Stimulated activated effector memory CD8-positive, alpha-beta T cell treated with anti-CD3 and anti-CD28 coated beads, Interleukin-12 subunit alpha, Interleukin-12 subunit beta, amount 100 ng/mL, for 72 hours (primary cell): ENCODE measurements around the gene P4HA3.

ENCODE experiments used
- ATAC-seq: fragments of 150-1000 bp; cut with Tn5 transposase; 2 replicates; pipeline ENCODE4 v1.10.0; 2021
- DNase-seq, 2 donors: peaks; one replicate each; pipeline ENCODE4 v3.0.0; 2021 to 2022; ENCODE audit warnings: low spot score in 2 of 2
- H3K27ac Mint-ChIP-seq: one replicate; pipeline ENCODE4 v1.8.0; 2022; ENCODE audit warnings: mild to moderate bottlenecking, mixed read lengths
- H3K36me3 Mint-ChIP-seq: one replicate; pipeline ENCODE4 v1.8.0; 2022; ENCODE audit warnings: mild to moderate bottlenecking, mixed read lengths
- H3K4me1 Mint-ChIP-seq: one replicate; pipeline ENCODE4 v1.8.0; 2022; ENCODE audit warnings: mixed read lengths
- H3K4me3 Mint-ChIP-seq: one replicate; pipeline ENCODE4 v1.8.0; 2022; ENCODE audit warnings: mild to moderate bottlenecking, mixed read lengths
- H3K9me3 Mint-ChIP-seq: one replicate; pipeline ENCODE4 v1.8.0; 2022; ENCODE audit warnings: mixed read lengths

P4HA3 gene

DNA sequence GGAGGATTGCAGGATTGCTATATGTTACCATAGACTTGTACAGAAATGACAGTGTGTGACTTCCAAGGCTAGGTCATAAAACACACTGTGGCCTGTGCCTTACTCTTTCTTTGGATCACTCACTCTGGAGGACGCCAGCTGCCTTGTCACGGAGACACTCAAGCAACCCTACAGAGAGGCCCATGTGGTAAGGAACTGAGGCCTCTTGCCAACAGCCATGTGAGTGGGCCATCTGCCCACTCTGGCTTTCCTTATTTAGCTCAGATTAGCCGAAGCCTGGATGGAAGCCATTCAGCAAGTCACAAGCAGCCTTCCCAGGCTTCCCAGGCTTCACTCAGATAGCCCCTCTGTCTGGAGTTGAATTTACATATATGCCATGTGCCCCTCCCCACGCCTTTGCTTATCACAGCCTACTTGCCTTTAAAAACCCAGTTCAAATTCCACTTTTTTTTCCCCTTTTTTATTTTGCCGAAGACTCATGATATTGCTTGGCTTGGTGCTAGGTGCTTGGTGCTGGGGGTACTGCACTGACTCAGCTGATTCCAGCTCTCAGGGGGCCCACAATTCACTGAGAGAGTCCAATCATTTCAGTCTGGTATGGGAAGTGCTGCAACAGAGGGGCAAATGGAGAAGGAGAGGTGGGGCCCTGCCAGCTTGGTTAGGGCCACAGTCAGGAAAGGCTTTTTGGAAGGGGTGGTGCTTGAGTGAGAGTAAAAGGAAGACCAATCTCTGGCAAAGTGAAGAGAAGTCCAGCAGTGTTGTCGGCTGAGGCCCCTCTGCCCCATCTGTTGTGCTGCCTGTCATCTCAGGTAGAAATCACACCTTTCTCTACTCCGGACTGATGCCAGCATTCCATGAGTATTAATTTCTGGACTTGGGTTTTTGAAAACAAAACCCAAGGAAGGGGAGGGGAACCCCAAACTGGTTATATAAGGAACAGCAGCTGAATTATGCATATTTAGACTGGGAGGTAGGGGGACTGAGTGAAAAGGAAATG, 14.5 kb upstream of the P4HA3 start:
- Mint-ChIP-seq H3K27ac (no peak overlapping the region), H3K4me3 (no peak overlapping the region)
- no peak for ATAC-seq

DNA sequence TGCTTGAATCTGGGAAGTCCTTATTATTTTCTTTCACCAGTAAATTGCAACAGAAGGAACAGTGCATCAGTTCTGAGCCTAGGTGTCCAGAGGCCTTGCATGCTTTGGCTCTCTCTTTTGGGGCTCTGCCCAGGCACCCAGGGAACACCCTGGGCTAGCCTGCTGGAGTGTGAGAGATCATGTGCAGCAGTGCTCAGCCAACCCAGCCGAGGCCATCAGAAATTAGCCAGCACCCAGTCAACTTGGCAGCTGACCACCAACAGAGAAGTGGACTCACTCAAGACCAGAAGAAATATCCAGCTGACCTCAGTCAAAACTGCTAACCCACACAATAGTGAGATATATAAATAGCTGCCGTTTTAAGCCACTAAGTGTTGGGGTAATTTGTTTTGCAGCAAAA, 11.2 kb upstream of the P4HA3 start:
- Mint-ChIP-seq H3K36me3 (no peaks in the 10 kb centered on the region), H3K27ac (no peak overlapping the region), H3K9me3 (peaks cover 5% of the 10 kb centered on the region), H3K4me1 (no peaks in the 10 kb centered on the region), H3K4me3 (no peak overlapping the region)
- ATAC-seq (no peak), DNase-seq (no peak)

More for the DNA sequence above, 14.5 kb upstream of the P4HA3 start:
- Mint-ChIP-seq H3K9me3 (no peaks in the 10 kb centered on the region), H3K4me1 (no peaks in the 10 kb centered on the region), H3K36me3 (no peaks in the 10 kb centered on the region)
- peak in 1 of 2 donors; percentile 23 for DNase-seq

DNA sequence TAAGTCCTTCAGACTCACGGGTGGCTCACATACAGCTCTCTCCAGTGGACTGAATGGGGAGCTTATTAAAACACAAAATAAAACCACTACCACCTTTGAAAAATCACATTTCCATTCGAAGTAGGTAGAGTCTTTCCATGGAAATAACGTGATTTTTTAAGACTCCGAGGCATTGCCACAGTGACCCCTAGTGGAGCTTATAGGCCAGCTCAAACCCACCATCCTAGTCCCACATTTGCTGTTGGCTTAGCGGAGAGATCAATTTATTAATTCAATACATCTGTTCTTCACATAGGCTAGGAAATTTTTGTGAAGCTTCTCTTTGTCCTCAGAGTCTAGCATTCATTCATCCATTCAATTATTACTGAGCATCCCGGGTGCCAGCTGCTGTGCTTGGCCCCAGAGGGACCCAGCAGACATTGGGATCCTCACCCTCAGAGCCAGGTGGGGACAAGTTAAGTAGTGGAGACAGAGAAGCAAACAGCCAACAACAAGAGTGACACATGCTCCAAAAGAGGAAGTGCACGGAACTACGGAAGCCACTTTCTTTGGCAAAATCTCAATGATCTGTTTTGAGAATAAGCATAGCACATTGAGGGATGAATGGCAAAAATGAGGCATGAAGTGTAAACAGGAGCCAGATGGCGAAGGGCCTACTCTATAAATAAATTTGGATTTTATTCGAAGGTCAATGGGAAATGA, 10.2 kb upstream of the P4HA3 start:
- H3K4me1 Mint-ChIP-seq, result no peaks in the 10 kb centered on the region
- ATAC-seq, result no peak
- no peak overlapping the region for H3K4me3 Mint-ChIP-seq
- DNase-seq, result no peak
- H3K27ac Mint-ChIP-seq, result no peak overlapping the region
- no peaks in the 10 kb centered on the region for H3K36me3 Mint-ChIP-seq
- H3K9me3 Mint-ChIP-seq, result peaks cover 11% of the 10 kb centered on the region

DNA sequence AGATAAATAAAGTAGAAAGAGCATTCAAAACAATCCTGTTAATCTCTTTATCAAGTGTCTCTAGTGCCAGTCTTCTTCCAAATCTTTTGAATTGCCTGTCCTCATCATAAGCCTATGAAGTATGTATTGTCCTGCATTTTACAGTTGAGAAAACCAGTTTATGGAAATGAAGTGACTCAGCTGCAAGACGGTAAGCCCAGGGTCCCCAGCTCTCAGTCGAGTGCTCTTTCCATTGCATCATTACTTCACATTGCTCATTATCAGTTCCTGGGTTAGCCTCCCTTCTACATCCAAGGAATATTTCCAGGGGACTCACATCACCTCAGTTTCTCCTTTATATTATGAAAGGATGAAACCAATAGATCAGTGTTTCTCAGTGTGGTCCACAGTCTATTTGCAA, 9.1 kb upstream of the P4HA3 start:
- Mint-ChIP-seq H3K4me3 (no peak overlapping the region), H3K9me3 (peaks cover 11% of the 10 kb centered on the region), H3K4me1 (no peaks in the 10 kb centered on the region), H3K36me3 (no peaks in the 10 kb centered on the region), H3K27ac (no peak overlapping the region)
- ATAC-seq, result no peak
- no peak for DNase-seq

DNA sequence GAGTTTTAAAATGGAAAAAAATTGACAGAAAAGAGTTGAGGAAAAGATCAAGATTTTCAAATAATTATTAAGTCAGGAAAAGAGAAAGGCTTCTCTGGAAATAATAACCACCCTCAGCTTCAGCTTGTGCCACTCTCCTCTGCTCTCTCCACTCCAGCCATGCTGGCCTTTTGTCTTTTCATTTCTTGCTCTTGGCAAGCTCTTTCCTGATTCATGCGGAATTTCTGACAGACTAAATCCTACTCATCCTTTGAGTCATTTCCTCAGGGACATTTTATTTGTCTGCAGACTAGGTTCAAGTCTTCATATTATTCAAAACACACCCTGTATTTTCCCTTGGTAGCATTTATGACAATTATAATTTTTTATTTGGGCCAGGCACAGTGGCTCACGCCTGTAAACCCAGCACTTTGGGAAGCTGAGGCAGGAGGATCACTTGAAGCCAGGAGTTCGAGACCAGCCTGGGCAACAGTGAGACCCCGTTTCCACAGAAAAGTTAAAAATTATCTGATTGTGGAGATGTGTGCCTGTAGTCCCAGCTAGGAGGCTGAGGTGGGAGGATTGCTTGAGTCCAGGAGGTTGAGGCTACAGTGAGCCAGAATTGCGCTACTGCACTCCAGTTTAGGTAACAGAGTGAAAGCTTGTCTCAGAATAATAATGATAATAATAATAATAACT, 7.8 kb upstream of the P4HA3 start:
- Mint-ChIP-seq H3K4me3 (no peak overlapping the region), H3K4me1 (no peaks in the 10 kb centered on the region), H3K9me3 (peaks cover 11% of the 10 kb centered on the region), H3K36me3 (no peaks in the 10 kb centered on the region), H3K27ac (no peak overlapping the region)
- ATAC-seq, result no peak
- no peak for DNase-seq

DNA sequence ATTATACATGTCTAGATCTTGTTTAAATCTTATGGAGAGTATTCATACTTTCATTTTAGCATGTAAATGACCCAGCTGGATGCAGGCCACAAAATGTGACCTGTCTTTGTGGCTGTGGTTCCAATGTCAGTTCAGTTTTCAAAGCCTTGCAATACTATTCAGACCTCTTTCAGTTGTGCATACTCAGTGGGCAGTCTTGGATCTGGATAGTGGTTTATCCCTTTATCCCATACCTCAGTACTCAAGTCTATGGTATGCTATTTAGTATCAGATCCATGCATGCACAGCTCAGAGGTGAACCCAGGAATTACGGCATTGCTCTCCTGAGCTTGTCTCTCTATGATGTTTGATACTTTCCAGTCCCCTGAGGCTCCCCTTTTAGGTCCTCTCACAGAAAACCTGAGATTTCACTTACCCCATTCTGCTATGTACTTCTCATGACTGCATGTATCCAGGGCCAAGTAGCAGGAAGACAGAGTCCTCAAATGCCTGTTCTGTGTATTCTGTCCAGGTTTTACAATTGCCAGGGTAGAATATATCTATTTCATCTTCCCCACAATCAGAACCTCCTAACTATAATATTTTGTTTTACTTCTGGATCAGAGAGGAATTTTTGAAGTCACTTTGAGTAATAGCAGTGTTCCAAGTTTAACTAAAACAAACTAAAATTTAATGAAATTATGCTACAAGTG, 6.9 kb upstream of the P4HA3 start:
- no peak for DNase-seq
- no peaks in the 10 kb centered on the region for H3K36me3 Mint-ChIP-seq

DNA sequence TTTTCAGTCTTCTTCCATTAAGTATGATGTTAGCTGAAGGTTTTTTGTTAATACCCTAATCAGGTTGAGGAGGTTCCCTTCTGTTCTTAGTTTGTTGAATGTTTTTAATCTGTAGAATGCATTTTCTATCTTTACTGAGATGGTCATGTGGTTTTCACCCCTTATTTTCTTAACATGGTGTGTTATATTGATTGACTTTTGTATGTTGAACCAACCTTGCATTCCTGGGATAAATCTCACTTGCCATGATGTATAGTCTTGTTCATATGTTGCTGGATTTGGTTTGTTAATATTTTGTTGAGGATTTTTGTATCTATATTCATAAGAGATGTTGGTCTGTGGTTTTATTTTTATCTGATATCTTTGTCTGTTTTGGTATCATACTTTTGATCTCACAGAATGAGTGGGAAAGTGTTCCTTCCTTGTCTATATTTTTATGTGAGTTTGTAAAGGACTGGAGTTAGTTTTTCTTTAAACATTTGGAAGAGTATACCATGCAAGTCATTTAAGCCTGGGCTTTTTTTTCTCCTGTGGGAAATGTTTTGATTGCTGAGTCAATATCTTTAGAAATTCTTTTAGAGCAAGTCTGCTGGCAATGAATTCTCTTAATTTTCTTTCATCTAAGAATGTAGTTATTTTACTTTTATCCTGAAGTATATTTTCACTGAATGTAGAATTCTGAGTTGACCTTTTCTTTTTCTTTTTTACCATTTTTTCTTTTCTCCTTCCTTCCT, 5.5 kb upstream of the P4HA3 start:
- ATAC-seq (no peak), DNase-seq (no peak)
- Mint-ChIP-seq H3K9me3 (peaks cover 14% of the 10 kb centered on the region), H3K36me3 (no peaks in the 10 kb centered on the region), H3K4me3 (no peak overlapping the region), H3K4me1 (peaks cover under 1% of the 10 kb centered on the region), H3K27ac (no peak overlapping the region)

More for the DNA sequence above, 6.9 kb upstream of the P4HA3 start:
- Mint-ChIP-seq H3K4me3 (no peak overlapping the region), H3K27ac (no peak overlapping the region), H3K4me1 (no peaks in the 10 kb centered on the region), H3K9me3 (peaks cover 14% of the 10 kb centered on the region)
- no peak for ATAC-seq

DNA sequence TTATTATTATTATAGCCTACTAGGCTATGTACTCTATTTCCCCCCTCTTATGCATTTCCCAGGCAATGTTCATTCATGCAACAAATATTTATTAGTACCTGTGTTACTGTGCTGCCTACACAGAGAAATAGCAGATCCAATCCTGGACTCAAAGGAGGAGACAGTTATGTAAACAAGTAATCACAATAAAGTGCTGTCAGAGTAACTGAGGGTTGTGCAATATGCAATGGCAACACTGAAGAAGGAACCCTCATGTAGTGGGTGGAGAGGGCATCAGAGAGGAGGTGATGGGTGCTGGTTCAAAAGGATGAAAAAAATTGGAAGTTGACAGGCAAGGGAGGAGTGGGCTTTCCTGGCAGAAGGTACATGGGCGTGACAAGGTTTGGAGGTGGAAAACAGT, 886 bp upstream of the P4HA3 start:
- H3K27ac Mint-ChIP-seq, result no peak overlapping the region
- H3K4me1 Mint-ChIP-seq, result peaks cover 6% of the 10 kb centered on the region
- H3K9me3 Mint-ChIP-seq, result peaks cover 7% of the 10 kb centered on the region
- no peak overlapping the region for H3K4me3 Mint-ChIP-seq
- ATAC-seq, result no peak
- no peaks in the 10 kb centered on the region for H3K36me3 Mint-ChIP-seq
- DNase-seq, result no peak

DNA sequence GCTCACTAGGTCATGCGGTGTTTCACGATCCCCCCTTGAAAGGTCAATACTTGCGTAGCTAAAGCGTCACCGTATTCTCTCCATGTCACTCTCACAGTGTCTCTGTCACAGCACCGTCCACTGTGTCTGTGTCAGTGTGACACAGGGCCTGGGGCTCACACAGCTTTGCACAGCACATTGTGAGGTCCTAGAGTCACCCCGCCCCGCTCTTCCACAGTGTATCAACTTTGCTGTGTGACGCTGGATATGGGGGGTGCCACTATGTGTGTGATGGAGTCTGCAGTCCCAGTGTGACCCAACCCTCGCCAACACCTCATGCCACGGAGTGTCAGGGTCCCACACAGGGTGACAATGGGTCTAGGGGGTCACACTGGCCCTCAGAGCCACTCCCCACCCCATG, 583 bp downstream of the P4HA3 start:
- Mint-ChIP-seq H3K4me3 (peak overlapping the region; percentile 57), H3K9me3 (peaks cover 3% of the 10 kb centered on the region)
- peak; percentile 19 for ATAC-seq

DNA sequence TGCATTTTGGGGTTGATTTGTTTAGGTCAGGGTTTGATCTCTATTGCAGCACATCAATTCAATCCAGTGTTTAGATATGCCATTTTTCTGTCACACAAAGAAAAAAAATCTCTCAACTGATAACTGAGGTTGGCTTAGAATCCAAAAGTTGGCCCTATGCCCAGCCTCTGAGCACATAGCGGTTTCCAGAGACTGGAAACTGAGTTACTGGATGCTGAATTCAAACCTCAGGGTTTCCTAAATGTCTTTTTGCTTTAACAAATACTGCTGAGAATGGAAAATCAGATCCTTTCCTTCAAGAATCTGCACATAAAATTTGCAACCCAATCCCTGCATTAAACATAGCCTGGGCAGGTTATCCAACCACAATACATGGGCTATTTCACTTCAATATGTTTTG, 4.0 kb downstream of the P4HA3 start:
- Mint-ChIP-seq H3K4me1 (peaks cover 6% of the 10 kb centered on the region), H3K27ac (no peak overlapping the region), H3K4me3 (no peak overlapping the region), H3K36me3 (no peaks in the 10 kb centered on the region), H3K9me3 (no peaks in the 10 kb centered on the region)
- no peak for ATAC-seq
- DNase-seq, result no peak

More for the DNA sequence above, 583 bp downstream of the P4HA3 start:
- no peak for DNase-seq
- Mint-ChIP-seq H3K4me1 (peaks cover 6% of the 10 kb centered on the region), H3K36me3 (no peaks in the 10 kb centered on the region), H3K27ac (no peak overlapping the region)

DNA sequence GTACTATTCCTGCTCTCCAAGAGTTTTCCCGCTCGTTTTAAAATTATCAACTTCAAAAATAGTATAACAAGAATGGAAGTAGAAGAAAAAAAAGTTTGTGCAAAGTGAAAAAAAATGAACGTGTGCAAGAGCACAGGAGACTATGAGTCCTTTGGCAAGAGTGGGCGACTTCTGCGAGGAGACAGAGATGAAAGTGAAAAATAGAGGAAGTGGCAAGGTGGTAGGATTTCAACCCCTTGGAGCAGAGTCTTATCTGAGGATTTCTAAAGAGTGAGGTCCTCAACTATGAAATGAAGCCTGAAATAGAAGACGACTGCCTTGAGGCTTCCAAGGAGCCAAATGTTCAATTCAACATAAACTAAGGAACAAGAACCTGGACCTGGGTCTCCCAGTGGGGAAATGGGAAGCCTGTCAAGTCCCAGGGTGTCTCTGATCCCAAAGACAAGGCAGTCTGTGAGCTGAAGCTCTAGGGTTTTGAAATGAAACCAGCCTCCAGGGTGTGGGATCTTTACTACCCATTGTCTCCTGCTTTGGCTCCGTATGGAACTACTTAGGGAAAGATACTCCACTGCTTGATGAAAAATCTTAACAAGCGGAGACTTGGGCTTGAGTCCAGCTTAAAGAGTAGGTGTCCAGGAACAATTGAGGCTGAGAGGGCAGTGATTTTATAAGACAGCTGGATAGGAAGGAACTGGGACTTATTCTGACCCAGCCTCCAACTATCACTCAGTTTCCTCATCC, 4.8 kb downstream of the P4HA3 start:
- H3K9me3 Mint-ChIP-seq, result no peaks in the 10 kb centered on the region
- H3K4me3 Mint-ChIP-seq, result no peak overlapping the region
- no peak overlapping the region for H3K27ac Mint-ChIP-seq
- H3K4me1 Mint-ChIP-seq, result peaks cover 3% of the 10 kb centered on the region
- ATAC-seq (no peak), DNase-seq (no peak)
- H3K36me3 Mint-ChIP-seq, result no peaks in the 10 kb centered on the region

DNA sequence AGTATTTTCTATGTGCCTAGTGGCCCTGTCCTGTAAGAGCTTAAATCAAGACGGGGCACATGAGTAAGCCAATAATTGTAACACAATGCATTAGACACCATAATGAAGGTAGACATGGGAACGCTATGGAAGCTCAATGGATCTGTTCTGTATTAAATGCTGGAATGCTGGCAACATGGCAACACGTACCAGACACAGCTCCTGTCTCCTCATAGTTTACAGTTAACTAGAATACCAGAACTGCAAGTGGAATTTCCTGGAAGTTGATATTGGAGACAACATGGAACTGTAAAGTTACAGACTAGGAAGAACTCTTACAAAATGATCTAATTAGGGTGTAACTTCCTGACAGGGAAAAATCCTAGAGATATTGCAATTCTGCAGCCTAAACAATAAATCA, 12.4 kb downstream of the P4HA3 start:
- DNase-seq, result no peak
- Mint-ChIP-seq H3K9me3 (no peaks in the 10 kb centered on the region), H3K4me3 (no peak overlapping the region), H3K4me1 (no peaks in the 10 kb centered on the region), H3K27ac (no peak overlapping the region), H3K36me3 (no peaks in the 10 kb centered on the region)
- ATAC-seq, result no peak

DNA sequence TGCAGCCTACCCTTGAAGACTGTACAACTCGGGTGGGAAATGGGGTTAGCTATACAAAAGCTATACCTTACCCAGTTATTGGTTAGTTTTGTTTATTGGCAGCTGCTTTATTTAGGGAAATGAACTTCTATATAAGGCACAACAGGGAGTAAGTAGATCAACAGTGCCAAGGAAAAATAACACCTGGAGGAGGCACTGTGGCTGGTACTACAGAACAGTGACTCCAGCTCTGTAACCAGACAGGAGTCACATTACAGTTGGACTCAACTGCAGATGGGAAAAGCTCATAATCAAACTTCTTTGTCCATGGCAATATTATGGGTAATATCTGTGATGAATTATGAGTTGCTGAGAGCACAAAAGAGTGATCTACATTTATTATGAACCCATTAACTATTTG, 14.0 kb downstream of the P4HA3 start:
- Mint-ChIP-seq H3K9me3 (no peaks in the 10 kb centered on the region), H3K4me3 (no peak overlapping the region), H3K4me1 (no peaks in the 10 kb centered on the region), H3K27ac (no peak overlapping the region), H3K36me3 (no peaks in the 10 kb centered on the region)
- ATAC-seq (no peak), DNase-seq (no peak)

DNA sequence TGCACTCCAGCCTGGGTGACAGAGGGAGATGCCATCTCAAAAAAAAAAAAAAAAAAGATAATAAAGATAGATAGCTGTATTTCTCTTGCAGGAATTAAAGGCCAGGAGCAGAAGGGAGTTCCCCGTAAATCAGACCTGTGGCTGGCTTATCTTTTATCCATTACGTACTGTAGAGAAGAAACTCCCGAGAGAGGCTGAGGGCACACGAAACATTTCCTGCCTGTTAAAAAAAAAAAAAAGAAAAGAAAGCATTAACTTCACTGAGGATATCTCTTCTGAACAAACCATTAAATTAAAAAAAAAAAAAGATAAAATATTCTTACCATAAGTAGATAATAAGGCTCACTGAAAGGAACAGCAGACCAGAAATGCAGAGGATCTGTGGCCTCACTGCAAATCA, 22.5 kb downstream of the P4HA3 start:
- Mint-ChIP-seq H3K27ac (no peak overlapping the region), H3K9me3 (no peaks in the 10 kb centered on the region), H3K4me1 (no peaks in the 10 kb centered on the region), H3K4me3 (no peak overlapping the region), H3K36me3 (no peaks in the 10 kb centered on the region)
- ATAC-seq (no peak), DNase-seq (no peak)
